ENCODE measurements around the gene OR8D1.

Gene OR8D1

DNA sequence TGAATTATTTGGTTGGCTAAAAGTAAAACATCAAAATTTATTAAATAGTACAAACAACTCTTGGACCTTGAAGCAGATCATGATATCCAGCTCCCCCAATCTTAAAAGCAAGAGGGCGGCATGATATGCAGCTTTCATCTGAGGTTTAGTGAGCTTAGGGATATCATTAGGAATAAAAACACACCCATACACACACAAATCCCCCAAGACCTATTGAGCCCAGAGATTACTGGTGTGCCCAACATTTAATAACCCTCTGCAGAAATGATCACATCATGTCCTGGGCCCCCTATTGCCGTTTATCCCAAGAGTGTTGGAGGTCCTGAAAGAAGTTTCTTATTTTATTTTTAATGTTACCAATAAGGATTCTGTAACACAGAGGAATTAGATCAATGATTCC lies at the start of gene OR8D1:
TSS of gene OR8D1 (minus strand) at position 101 of the 400 bp plus-strand sequence. CDS start 3,183 bp downstream, outside the sequence.
- no peak for DNase-seq (ENCODE audit: low spot score)

DNA sequence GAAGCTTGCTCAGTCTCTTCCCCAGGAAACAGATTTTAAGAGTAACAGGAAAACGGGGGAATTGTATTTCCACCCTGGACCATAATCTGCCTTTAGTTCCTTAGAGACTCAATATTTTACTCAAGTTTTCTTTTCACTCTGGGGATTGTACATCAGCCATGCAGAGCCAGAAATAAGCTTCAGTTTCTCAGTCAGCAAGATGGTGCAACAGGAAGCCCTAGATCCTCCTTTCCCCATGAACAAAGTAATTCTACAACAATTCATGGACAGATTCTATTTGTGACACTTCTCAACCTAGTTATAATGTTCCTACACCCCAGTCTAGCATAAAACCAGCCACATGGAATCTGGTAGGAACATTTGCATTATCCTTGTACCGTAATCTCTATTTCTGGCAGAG lies 45.8 kb upstream of the OR8D1 start:
- no peak for DNase-seq (ENCODE audit: low spot score)

DNA sequence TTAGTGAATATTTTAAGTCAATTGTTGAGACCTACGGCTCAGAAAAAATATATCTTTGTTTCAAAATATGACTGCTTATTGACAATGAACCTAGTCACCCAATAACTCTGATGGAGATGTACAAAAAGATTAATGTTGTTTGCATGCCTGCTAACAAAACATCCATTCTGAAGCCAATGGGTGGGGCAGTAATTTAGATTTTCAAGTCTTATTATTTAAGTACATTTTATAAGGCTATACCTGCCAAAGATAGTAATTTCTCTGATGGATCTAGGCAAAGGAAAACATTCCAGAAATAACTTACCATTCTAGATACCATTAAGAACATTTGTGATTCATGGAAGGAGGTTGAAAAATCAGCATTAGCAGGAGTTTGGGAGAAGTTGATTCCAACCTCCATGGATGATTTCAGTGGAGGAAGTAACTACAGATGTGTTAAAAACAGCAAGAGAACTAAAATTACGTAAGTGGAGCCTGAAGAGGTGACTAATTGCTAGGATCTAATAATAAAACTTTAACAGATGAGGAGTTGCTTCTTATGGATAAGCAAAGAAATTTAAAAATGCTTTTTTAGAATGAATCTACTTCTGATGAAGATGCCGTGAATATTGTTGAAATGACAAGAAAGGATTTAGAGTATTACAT lies 32.7 kb upstream of the OR8D1 start:
- DNase-seq (ENCODE audit: low spot score) = no peak

DNA sequence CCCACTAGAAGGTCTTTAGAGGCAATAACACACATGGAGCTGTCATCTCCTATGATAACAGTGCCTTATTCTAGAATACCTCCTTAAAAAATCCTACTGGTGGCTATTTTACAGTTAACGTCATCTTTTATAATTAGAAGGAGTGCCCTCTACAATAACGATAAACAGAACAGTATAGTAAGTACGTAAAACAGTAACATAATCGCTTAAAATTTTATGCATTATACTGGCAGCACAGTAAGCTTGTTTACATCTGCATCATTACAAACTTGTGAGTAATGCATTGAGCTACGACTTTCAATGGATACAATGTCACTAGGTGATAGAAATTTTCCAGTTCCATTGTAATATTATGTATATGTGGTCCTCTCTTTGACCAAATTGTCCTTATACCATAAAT lies 30.6 kb upstream of the OR8D1 start:
- no peak for DNase-seq (ENCODE audit: low spot score)

DNA sequence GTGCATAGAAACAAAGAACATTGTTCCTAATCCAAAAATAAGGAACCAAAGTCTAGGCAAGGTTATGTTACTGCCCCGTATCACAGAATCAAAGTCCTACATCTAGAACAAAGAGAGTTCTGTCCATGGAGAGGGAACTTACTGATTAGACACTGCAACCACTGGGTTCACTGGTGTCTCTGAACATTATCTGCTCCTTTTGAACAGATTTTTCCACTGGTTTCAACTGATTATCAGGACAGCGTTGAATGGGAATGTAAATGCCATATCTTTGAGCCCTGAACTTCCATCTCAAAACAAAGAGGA lies 26.3 kb upstream of the OR8D1 start:
- DNase-seq (ENCODE audit: low spot score) = no peak

DNA sequence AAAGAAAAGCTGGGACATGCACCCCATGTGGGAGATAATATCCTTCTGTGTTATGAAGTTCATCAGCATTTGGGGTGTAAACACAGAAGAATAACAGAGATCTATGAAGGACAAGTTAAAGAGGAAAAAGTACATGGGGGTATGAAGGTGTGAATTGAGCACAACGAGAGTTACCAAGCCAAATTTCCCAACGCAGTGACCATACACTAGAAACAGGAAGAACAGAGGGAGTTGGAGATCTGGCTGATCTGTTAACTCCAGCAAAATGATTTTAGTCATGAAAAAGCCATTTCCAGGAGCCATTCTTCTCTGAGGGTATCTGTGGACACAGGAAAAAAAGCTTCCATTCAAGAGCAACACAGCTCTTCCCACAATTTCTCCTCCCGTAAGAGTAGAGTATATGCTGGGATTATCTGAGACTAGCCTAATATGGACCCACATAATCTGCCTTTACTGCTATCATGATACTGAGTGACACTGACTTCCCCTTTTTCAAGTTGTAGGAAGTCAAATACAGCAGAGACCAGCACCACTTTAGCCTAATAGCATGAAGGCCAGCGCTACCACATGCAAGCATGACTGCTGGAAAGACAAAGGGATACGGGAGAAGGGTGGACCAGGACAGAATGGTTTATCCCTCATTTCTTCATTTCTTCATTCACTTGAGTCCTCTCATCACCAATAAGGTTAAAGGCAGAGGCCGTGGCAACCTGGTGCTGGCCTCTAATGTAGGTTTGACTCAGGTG lies 25.8 kb upstream of the OR8D1 start:
- peak; percentile 14 for DNase-seq (ENCODE audit: low spot score)

DNA sequence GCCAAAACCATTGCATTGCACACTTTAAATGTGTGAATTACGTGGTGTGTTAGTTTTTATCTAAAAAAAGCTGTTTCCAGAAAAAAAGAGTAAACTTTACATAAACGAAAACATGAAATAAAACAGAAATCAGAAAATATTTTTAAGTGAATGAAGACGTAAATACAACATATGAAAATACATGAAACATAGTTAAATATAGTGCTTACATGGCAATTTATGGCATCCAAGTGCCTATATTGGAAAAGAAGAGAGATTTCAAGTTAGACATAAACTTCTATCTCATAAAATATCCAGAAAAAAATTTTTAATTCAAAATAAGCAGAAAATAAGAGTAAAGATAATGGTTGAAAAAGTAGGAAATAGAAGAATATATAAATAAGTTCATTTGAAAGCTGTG lies 18.1 kb upstream of the OR8D1 start:
- no peak for DNase-seq (ENCODE audit: low spot score)

DNA sequence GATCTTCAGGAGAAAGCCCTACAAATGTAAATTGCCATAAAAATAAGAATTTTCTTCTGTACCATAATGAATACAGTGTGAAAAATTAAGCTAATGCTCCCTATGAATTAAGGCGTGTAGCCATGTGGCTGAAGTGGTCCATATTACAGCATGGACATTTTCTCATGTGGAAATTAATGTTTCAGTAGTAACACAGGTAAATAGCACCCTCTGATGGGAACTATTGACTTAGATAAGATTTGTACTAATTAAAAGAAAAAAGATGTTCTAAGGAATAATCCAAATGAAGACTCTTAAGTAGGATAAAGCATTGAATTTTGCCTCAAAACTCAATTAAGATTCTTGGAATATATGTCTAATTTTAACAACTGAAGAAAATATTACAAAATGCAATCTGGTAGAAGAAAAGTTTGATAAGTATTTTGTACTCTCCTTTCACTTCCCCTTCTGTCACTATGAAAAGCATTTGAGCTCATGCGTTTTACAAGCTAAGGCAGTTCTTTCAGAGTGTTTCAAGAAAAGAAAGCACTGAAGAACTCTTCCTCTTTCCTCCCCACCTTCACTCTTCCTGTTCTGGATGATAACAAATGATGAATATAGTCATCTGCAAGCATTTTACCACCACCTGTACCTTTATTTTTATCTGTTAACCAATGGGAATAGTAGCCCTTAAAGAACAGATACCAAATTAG lies 16.2 kb upstream of the OR8D1 start:
- peak; percentile 78 for DNase-seq (ENCODE audit: low spot score)

DNA sequence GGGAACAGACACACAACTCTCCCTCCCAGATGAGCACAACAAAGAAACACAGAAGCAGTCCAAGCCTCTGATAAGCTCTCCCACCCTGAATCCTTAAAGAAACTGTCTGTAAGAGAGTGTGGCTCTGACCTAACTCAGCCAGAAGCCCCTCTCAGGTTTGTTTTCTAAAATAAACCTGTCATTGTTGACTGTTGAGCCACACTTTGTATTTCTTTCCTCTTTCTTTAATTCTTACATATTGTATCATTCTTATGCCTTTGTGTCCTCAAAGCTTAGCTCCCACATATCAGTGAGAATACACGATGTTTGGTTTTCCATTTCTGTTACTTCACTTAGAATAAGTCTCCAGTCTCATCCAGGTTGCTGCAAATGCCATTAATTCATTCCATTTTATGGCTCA lies 14.0 kb upstream of the OR8D1 start:
- no peak for DNase-seq (ENCODE audit: low spot score)

DNA sequence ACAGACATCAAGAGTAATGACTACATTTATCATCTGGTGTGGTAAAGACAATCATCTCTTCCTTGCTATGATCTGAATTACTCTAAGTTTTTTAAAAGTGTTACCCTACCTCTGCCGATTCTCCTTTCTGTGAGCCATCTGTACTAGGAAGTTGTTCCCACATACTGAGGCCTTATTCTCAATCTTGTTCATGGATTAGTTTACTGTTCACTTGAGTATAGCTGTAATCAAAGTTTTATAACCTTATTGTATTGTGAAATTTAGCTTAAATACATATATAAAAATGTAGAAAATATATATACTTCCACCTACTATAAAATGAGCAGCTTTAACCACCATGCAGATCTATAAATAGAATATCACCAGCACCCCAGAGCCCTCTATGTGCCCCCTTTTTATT lies 8.6 kb upstream of the OR8D1 start:
- DNase-seq (ENCODE audit: low spot score) = no peak

DNA sequence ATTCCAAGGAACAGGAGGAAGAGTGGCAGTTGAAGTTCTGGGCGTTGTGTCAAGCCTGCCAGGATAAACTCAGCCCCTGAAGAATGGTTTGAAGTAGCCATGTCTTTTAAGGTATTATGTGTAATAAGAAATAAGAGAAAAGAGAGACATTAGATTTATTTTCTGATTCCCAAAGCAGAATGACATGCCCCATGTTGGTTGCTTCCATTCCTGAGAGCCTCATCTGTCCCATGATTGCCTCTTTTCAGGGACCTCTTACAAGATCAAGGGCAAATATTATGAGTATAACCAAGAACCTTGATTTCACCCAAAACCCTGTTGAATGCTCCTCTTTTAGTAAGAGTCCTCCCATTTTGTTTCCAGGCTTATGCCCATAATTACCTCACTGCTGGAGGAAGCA lies 6.3 kb upstream of the OR8D1 start, which contains the start of gene OR8D2:
TSS of gene OR8D2 (minus strand) at position 101 of the 400 bp plus-strand sequence. CDS start at position 101, 0 bp downstream.
- no peak for DNase-seq (ENCODE audit: low spot score)

DNA sequence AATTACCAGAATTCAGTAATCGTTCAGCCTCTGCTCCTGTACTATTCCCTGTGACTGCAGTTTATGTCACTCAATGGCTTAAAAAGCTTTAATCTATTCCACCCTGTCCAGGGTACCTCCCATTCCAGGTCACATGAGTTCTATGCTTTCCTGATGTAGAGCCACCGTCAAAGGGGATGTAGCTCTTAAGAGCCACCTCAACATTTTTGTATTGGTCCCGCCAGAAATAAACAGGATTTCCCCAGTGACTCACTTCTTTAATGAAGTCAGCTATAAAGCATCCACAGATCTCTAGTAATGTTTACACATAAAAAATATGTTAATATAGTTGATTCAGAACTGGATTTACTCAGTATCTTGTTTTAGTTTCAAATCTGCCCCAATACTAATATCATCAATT lies 1.3 kb upstream of the OR8D1 start:
- DNase-seq (ENCODE audit: low spot score) = no peak

DNA sequence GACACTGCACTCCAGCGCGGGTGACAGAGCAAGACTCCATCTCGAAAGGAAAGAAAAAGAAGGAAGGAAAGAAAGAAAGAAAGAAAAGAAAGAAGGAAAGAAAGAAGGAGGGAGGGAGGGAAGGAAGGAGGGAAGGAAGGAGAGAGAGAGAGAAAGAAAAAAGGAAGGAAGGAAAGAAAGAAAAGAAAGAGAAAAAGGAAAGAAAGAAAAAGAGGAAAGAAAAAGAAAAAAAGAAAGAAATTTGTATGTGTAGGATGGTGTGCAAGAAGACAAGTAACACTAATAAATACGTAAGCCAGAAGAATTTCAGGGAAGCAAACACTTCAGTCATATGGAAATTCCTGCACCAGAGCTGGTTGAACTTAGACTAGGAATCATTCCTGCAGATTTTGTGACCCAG lies 618 bp downstream of the OR8D1 start:
- no peak for DNase-seq (ENCODE audit: low spot score)

DNA sequence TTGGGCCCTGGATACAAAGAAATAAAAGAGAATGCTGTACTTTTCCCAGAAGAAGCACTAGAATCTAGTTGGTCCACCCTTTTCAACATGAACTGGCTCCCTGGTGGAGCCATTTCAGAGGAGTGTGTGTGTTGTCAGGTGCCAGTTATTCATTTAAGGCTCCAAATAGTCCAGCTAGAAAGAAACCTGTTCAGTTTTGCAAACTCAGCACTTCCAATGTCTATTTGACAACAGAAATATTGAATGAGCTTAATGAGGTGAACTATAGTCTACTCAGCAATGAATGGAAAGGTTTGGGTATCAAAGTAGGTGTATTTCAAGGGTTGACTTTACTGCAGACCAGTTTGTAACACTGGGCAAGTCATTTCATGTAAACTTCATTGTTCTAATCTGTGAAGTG lies 2.1 kb downstream of the OR8D1 start:
- no peak for DNase-seq (ENCODE audit: low spot score)

DNA sequence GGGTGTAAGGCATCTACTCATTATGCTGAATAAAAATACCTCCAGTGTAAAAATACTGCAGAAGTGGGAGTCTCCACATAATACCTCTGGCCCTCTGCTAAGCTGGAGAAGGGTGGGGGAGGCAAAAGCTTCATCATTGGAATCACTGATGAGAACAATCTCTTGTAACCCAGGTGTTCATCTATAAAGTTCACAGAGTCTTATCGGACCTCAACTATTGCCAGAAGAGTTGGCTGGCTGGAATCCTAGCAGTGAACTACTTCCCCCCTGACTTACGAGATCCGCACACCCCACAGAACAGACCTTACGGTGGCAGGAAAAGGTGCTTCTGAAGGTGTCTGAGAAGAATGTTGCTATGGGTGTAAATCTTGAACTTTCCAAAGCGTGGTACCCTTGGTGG lies 2.5 kb downstream of the OR8D1 start:
- DNase-seq (ENCODE audit: low spot score) = no peak

DNA sequence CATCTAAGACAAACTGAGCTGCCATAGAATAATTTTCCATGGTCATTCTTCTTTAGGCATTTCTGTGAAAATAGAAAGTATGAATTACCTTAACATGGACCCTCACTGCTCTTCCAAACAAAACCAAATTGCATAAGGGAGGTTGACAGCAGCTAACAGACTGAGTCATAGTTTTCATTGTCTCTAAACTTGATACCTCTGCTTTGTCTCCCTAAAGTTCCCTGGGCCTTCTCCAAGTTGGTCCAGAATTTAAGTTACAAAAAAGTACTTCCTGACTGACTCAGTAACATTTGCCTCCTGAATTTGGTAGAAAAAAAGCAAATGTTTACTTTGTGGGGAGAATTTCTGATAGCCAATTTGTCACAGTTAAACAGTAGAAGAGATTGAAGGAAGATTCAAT lies 3.0 kb downstream of the OR8D1 start:
- DNase-seq (ENCODE audit: low spot score) = no peak

DNA sequence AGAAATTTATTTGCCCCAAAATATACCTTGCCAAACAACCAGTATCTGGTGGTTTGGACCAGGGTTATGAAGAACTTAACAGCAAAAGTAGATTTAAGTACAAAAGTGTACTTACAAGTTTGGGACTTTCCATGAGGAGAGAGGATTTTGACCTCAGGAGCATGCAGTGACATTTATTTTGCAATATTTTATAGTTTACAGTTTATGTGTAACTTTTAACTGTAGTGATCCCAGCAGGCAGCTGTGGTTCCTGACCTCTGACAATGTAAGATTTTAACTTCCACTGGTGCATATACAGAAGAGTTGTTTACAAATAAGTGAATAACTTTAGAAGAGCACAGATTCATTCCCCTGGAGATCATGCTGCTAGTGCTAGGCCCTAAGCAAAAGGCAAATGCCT lies 6.7 kb downstream of the OR8D1 start:
- DNase-seq (ENCODE audit: low spot score) = no peak

DNA sequence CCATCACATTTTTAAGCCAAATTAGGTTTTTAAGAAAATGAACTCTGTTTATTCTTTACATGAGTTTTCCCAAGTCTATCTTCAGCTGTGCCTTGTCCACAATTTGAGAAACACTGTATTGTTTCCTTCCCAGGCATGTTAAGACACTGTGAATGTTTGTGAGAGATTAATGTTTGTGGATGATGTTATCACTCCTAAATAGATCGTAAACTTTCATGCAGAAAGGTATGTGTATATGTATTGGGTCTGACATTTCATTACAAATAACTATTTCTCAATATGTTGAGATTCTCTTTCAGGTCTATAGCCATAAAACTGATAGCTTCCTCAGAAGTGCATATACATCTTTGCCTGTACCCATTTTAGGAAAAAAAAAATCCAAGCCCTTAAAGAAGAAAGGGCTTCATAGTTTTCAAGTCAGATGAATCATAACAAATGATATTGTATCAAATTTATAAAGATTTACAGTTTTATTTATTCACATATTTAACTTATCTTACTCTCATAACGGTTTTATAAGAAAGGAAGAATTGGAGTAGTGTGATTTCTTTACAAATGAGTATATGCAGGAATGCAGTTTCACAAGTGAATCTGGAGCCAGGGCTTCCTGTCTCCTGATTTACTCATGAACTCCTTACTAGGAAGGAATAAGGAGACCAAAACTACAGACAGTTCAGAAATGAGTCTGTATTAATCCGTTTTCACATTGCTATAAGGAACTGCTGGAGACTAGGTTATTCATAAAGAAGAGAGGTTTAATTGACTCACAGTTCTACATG lies 11.2 kb downstream of the OR8D1 start:
- DNase-seq (ENCODE audit: low spot score) = no peak

DNA sequence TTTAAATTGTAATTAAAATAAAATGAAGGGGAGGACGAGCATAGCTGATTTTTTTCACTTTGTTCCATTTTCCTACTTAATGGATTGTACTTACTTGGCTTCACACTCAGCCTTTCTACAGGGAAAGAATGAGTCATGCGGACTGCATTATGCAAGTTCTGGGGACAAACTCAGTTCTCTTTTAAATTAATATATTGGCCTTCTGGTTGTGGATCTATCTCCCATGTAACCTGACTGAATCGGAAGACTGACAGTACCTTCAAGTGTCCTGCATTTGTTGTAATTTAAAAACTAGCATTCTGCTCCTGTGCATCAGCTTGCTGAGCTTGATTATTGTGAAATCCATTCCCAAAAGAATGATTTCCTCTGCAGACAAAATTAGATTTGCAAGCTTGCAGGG lies 12.2 kb downstream of the OR8D1 start:
- no peak for DNase-seq (ENCODE audit: low spot score)

DNA sequence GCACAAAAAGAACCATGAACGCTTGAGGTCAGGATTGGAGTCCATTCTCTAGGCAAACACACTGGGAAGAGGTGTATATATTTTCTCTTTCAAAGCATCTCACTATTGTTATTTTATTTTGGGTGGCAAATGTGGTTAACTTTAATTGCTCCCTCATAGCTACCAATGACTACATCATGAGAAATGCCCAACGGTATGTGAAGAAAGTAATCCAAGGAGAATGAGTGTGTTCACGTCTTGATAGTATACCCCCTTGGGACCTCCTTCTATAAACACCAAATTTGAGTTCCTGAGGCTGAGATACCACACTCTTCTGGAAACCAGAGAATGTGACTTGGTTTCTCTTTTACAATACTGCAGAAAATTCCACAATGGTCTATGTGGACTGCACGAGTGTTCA lies 15.8 kb downstream of the OR8D1 start:
- no peak for DNase-seq (ENCODE audit: low spot score)

DNA sequence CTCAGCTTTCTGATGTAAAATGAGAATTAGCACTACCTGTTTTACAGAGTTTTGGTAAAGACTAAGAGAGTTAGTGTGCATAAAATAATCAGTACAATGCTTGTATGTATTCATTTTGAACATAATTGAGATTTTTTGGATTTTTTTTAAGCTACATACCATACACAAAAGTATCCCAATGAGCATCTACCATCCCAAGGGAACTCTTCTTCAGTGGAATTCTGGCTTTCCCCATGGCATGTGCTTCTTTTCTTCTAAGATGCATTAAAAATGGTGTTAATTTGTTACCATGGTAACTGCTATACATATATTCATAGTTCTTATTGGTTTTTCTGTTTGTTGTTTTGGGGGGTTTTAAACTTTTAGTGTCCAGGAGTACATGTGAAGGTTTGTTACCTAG lies 17.7 kb downstream of the OR8D1 start:
- DNase-seq (ENCODE audit: low spot score) = no peak

DNA sequence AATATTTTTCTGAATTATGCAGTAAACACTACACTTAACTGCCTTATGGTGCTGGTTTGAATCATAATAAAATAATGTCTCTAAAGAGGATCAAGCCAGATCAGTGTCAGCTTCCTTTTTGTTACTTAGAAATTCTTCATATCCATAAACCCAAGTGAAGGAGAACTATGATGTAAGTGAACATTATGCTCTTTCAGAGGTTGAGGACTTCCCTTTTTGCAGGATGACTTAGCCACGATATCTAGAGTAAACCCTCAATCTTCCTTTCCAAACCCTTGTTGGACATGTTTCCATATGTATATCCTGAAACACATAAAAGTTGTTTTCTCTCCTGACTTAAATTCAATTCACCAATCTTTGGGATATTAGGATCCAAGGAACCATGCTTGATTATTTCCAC lies 19.1 kb downstream of the OR8D1 start:
- DNase-seq (ENCODE audit: low spot score) = no peak

Measured in pons (tissue), 1 donor.